ENCODE measurements around the gene DNAH7.

GRCh38 chr2:195805283-195805976, 263.2 kb downstream of the DNAH7 start:
- TF ChIP-seq SUZ12 (IDR thresholded peaks at IDR 0.05; ENCODE audit: extremely low read depth, insufficient read depth, insufficient read length) (no peak), YY1 (IDR thresholded peaks at IDR 0.05; ENCODE audit: insufficient read depth, insufficient read length) (no peak), ZNF274 (IDR thresholded peaks at IDR 0.05; ENCODE audit: low read depth, low read length) (no peak)

Measured in NT2/D1 (cell line).